ENCODE measurements around the gene LY6G6D. TPM values are rescaled to one million over a fixed set of nuclear protein-coding genes. Genes with fewer than 3 reads are reported as not detected.

Gene LY6G6D
- total RNA-seq, 2 donors from 2014 or later = not detected

DNA sequence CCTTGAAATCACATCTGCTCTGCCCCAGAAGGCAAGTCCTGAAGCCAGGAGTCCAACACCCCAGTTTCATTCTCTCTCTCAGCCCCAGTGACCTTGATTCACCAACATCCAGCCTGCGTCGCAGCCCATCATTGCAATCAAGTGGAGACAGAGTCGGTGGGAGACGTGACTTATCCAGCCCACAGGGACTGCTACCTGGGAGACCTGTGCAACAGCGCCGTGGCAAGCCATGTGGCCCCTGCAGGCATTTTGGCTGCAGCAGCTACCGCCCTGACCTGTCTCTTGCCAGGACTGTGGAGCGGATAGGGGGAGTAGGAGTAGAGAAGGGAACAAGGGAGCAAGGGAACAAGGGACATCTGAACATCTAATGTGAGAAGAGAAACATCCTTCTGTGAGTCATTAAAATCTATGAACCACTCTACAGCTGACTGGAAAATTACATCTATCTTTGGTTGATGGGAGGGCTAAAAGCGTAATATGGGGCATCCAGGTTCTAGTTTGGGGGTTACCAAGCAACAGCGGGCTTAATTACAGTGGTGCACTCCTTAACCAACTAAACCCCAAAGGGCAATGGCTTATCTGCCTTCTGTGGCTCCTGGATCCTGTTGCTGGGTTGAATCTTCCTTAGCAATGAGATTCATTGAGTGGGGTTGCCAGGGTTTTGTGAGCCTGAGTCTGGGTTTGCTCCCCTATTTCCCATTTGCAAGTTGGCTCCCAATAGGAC is 2.5 kb downstream of the LY6G6D start:
- Histone ChIP-seq H3K9ac (ENCODE audit: low read depth in 2 of 2, low read length in 2 of 2) (no peak overlapping the region), H3K27ac (no peak overlapping the region), H3K9me3 (no peaks in the 10 kb centered on the region), H3K27me3 (no peaks in the 10 kb centered on the region), H3K4me3 (no peak overlapping the region), H3K4me1 (peaks cover 5% of the 10 kb centered on the region), H3K36me3 (no peaks in the 10 kb centered on the region)
- no peak for DNase-seq
- TF ChIP-seq, protein P1, sequence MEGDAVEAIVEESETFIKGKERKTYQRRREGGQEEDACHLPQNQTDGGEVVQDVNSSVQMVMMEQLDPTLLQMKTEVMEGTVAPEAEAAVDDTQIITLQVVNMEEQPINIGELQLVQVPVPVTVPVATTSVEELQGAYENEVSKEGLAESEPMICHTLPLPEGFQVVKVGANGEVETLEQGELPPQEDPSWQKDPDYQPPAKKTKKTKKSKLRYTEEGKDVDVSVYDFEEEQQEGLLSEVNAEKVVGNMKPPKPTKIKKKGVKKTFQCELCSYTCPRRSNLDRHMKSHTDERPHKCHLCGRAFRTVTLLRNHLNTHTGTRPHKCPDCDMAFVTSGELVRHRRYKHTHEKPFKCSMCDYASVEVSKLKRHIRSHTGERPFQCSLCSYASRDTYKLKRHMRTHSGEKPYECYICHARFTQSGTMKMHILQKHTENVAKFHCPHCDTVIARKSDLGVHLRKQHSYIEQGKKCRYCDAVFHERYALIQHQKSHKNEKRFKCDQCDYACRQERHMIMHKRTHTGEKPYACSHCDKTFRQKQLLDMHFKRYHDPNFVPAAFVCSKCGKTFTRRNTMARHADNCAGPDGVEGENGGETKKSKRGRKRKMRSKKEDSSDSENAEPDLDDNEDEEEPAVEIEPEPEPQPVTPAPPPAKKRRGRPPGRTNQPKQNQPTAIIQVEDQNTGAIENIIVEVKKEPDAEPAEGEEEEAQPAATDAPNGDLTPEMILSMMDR (IDR thresholded peaks at IDR 0.05) = no peak
- intact Hi-C loops (cut with DNase I) = no loop called here

DNA sequence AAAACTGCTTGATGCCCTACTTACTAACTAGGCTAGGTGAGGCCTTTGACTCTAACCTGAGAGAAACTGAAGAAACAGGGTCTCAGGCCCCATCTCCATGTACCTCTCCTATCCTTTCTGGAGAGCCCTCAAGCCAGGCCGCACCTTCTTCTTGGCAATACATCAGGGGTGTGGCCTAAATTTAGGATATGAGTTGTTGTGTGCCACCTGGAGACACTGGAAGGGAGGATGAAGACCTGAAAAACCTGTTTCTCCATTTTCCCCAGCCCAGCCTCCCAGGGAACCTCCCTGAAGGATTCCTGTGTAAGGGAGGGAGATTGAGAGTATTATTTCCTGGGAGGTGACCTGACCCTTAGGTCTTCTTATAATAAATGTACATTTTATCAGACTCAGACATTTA is 3.1 kb downstream of the LY6G6D start:
- intact Hi-C loops (cut with DNase I) = no loop called here
- DNase-seq = peak; percentile 89
- H3K9me3 ChIP-seq = no peaks in the 10 kb centered on the region
- H3K27ac ChIP-seq = no peak overlapping the region
- H3K9ac ChIP-seq (ENCODE audit: low read depth in 2 of 2, low read length in 2 of 2) = no peak overlapping the region
- H3K36me3 ChIP-seq = no peaks in the 10 kb centered on the region
- peaks cover 5% of the 10 kb centered on the region for H3K4me1 ChIP-seq
- H3K27me3 ChIP-seq = no peaks in the 10 kb centered on the region
- H3K4me3 ChIP-seq = no peak overlapping the region
- TF ChIP-seq, protein P1 (IDR thresholded peaks at IDR 0.05) = no peak

DNA sequence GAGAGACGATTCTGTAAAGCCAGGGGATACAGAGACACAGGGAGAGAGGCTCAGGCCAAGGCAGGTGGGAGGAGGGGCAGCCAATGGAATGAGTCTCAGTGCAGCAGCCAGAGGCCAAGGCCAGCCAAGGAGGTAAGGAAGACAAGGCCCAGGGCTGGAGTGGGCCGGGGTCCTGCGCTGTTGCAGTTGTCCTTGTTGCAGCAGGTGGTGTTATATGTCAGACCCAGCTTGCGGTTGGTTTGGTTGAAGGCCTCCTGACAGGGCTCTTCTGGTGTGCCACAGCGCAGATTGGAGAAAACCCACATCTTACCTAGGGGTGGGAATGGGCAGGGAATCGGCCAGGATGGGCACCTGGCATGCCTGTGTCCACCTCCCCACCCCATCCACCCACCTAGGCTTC is 3.9 kb downstream of the LY6G6D start:
- H3K27me3 ChIP-seq = no peaks in the 10 kb centered on the region
- no peaks in the 10 kb centered on the region for H3K9me3 ChIP-seq
- H3K27ac ChIP-seq = no peak overlapping the region
- H3K4me3 ChIP-seq = no peak overlapping the region
- peaks cover under 1% of the 10 kb centered on the region for H3K4me1 ChIP-seq
- no peaks in the 10 kb centered on the region for H3K36me3 ChIP-seq
- intact Hi-C loops (cut with DNase I) = no loop called here
- no peak overlapping the region for H3K9ac ChIP-seq (ENCODE audit: low read depth in 2 of 2, low read length in 2 of 2)
- DNase-seq = no peak
- TF ChIP-seq, protein P1 (IDR thresholded peaks at IDR 0.05) = no peak

- no peaks in the 10 kb centered on the region for H3K27me3 ChIP-seq
- intact Hi-C loops (cut with DNase I) = no loop called here
- no peak for DNase-seq
- no peak overlapping the region for H3K9ac ChIP-seq (ENCODE audit: low read depth in 2 of 2, low read length in 2 of 2)
- H3K4me3 ChIP-seq = no peak overlapping the region
- no peaks in the 10 kb centered on the region for H3K9me3 ChIP-seq
- no peak overlapping the region for H3K27ac ChIP-seq
- TF ChIP-seq, protein P1 (IDR thresholded peaks at IDR 0.05) = no peak
- no peaks in the 10 kb centered on the region for H3K36me3 ChIP-seq
- H3K4me1 ChIP-seq = no peaks in the 10 kb centered on the region
Observed at GRCh38 chr6:31720196-31720770, 5.1 kb downstream of the LY6G6D start.

GRCh38 chr6:31721351-31722020 is 6.3 kb downstream of the LY6G6D start, which contains the start of gene LY6G6C:
Gene LY6G6C, minus strand, starts transcription at chr6:31721746. Its CDS starts 67 bp downstream, at chr6:31721679.
- TF ChIP-seq, protein P1 (IDR thresholded peaks at IDR 0.05) = no peak
- intact Hi-C loops (cut with DNase I) = no loop called here
- Histone ChIP-seq H3K27ac (no peak within 1 kb of the TSS), H3K4me1 (no peaks in the 10 kb centered on the region), H3K4me3 (no peak within 1 kb of the TSS), H3K9ac (ENCODE audit: low read depth in 2 of 2, low read length in 2 of 2) (no peak within 1 kb of the TSS), H3K36me3 (no peaks in the 10 kb centered on the region), H3K9me3 (no peaks in the 10 kb centered on the region), H3K27me3 (no peaks in the 10 kb centered on the region)
- DNase-seq = no peak
